GM12872 (cell line): ENCODE measurements around the gene APEX2.

Experiments used
- TF ChIP-seq, protein P1 (sequence below): IDR thresholded peaks from 3 replicates; pipeline ENCODE4 v1.5.1; 2011; ENCODE audit warnings: low read depth, mild to moderate bottlenecking, low read length, moderate library complexity; ENCODE audit not compliant: insufficient read depth

The APEX2 gene, protein sequence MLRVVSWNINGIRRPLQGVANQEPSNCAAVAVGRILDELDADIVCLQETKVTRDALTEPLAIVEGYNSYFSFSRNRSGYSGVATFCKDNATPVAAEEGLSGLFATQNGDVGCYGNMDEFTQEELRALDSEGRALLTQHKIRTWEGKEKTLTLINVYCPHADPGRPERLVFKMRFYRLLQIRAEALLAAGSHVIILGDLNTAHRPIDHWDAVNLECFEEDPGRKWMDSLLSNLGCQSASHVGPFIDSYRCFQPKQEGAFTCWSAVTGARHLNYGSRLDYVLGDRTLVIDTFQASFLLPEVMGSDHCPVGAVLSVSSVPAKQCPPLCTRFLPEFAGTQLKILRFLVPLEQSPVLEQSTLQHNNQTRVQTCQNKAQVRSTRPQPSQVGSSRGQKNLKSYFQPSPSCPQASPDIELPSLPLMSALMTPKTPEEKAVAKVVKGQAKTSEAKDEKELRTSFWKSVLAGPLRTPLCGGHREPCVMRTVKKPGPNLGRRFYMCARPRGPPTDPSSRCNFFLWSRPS

DNA sequence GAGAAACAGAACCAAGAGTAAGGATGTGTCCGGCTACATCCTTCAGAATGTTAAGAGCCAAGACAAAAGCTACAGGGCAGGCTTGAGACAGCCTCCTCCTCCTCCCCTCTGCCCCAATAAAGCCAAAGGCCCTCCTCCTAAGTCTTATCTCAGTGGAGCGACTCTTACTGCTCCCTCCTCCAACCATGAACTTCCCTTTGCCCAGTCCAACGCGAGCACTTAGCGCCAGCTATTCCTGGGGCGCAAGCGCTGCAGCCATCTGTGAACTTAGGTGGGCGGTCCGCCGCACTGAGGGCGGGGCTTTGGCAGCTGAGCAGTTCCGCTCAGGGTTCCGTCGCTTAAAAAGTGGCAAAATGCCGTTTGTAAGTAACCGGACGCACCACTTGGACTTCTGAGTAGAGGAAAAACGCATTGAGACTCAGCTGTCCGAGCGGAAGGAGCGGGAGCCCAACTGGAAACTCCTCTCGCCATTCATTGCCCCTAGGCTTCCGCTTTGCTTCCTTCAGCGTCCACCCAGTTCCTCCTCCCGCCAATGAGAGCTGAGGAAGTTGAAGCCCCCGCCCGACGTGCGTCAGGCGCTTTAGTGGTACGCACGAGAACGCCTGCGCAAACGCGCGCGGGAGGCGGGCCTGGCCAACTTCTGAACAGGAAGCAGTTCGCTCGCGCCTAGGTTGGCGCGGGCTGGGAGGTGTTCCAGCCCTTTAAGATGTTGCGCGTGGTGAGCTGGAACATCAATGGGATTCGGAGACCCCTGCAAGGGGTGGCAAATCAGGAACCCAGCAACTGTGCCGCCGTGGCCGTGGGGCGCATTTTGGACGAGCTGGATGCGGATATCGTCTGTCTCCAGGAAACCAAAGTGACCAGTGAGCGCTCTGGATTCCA lies at the start of gene APEX2:
Gene APEX2, plus strand, starts transcription at position 647 of the 882 bp plus-strand sequence. Its CDS starts 60 bp downstream, at position 707.
- TF ChIP-seq, protein P1, sequence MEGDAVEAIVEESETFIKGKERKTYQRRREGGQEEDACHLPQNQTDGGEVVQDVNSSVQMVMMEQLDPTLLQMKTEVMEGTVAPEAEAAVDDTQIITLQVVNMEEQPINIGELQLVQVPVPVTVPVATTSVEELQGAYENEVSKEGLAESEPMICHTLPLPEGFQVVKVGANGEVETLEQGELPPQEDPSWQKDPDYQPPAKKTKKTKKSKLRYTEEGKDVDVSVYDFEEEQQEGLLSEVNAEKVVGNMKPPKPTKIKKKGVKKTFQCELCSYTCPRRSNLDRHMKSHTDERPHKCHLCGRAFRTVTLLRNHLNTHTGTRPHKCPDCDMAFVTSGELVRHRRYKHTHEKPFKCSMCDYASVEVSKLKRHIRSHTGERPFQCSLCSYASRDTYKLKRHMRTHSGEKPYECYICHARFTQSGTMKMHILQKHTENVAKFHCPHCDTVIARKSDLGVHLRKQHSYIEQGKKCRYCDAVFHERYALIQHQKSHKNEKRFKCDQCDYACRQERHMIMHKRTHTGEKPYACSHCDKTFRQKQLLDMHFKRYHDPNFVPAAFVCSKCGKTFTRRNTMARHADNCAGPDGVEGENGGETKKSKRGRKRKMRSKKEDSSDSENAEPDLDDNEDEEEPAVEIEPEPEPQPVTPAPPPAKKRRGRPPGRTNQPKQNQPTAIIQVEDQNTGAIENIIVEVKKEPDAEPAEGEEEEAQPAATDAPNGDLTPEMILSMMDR = no peak

DNA sequence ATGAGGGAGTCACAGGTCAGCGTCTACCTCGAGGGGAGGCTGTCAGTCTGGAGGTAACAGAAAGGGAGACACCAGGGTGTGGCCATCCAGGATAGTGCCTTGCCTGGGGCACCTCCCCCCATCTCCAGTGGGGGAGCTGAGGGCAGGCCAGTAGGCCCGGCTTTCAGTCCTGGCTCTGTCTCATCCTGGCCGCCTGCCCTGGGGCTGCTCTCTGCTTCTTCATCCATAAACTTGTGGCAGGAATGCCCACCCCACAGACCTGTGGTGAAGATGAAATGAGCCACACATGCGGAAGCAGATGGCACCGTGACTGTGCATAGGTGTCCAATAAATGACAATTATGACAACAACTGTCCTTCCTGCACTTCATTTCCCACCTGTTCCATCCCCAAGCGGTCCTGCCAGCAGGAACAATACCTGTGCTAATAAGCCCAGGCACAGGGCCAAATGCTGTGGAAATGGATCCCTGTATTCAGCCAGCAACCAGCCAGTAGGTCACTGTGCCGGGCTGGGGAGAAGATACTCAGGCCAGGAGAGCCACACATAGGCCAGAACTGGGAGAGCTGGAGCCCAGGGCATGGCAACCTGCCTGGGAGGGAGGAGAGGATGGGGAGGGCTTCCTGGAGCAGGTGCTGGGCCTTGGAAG lies 49.3 kb upstream of the APEX2 start:
- TF ChIP-seq, protein P1 = no peak

GRCh38 chrX:54961750-54962149 lies 38.4 kb upstream of the APEX2 start:
- TF ChIP-seq, protein P1 = no peak

GRCh38 chrX:54964766-54965497 lies 35.2 kb upstream of the APEX2 start:
- TF ChIP-seq, protein P1 = no peak

GRCh38 chrX:54977387-54977786 lies 22.8 kb upstream of the APEX2 start:
- TF ChIP-seq, protein P1 = no peak

- TF ChIP-seq, protein P1 = no peak
These were observed 21.7 kb upstream of the APEX2 start for GRCh38 chrX:54978448-54978847.
